Mucosa of descending colon (tissue), 3 donors: ENCODE results near the gene AQP6. TPM values are rescaled to one million over a fixed set of nuclear protein-coding genes. Genes with fewer than 3 reads are reported as not detected.

ENCODE experiments used
- ATAC-seq: fragments of 200-7000 bp; cut with Tn5 transposase; one replicate; pipeline ENCODE4 v1.9.1; 2020; ENCODE audit warnings: mild to moderate bottlenecking, moderate library complexity
- DNase-seq, 3 donors: peaks; one replicate each; pipeline ENCODE4 v3.0.0-alpha.2; 2020
- H3K36me3 ChIP-seq: fragments of 200-600 bp; one replicate; pipeline ENCODE4 v1.8.0; 2021; ENCODE audit warnings: low read depth, mild to moderate bottlenecking
- H3K4me1 ChIP-seq: fragments of 200-600 bp; one replicate; pipeline ENCODE4 v1.8.0; 2021; ENCODE audit warnings: low read depth, mild to moderate bottlenecking
- H3K4me3 ChIP-seq: fragments of 200-600 bp; one replicate; pipeline ENCODE4 v1.8.0; 2021; ENCODE audit warnings: mild to moderate bottlenecking
- H3K9me3 ChIP-seq: fragments of 200-600 bp; one replicate; pipeline ENCODE4 v1.8.0; 2021; ENCODE audit warnings: mild to moderate bottlenecking
- intact Hi-C, 2 donors: fragments of 100-400 bp; cut with DNase I in 1 of 2; cut with micrococcal nuclease in 1 of 2; formaldehyde crosslinking; loops; one replicate each; pipeline versions ENCODE4 v1.11.0 to v1.11.1; 2022; cut with DNase I, micrococcal nuclease
- total RNA-seq, 3 donors: library from RNA; stranded (reverse); fragmentation: NEBNext Ultra II Directional in 2 of 3; extraction: Animal tissue kit (Norgen Biotek cat#: 25700) in 2 of 3; gene quantifications; one replicate each; pipeline versions ENCODE4 v1.2.1 to v1.2.4, GENCODE V29; 2021 to 2023
- TF ChIP-seq, protein P1 (sequence below): fragments of 200-600 bp; IDR thresholded peaks from one replicate; pipeline ENCODE4 v1.8.0; 2022; ENCODE audit warnings: antibody characterized with exemption, mild to moderate bottlenecking
- donor health status: DM: no; HTN: no; CAD: no; lungs with moderate emphysema.
- donor health status: DM: no; HTN: no; CAD: no.
- donor health status: DM: no; HTN: yes; CAD: no.

The AQP6 gene
- total RNA-seq, 3 donors from 2014 or later, result 0.54 TPM; not detected in 2

DNA sequence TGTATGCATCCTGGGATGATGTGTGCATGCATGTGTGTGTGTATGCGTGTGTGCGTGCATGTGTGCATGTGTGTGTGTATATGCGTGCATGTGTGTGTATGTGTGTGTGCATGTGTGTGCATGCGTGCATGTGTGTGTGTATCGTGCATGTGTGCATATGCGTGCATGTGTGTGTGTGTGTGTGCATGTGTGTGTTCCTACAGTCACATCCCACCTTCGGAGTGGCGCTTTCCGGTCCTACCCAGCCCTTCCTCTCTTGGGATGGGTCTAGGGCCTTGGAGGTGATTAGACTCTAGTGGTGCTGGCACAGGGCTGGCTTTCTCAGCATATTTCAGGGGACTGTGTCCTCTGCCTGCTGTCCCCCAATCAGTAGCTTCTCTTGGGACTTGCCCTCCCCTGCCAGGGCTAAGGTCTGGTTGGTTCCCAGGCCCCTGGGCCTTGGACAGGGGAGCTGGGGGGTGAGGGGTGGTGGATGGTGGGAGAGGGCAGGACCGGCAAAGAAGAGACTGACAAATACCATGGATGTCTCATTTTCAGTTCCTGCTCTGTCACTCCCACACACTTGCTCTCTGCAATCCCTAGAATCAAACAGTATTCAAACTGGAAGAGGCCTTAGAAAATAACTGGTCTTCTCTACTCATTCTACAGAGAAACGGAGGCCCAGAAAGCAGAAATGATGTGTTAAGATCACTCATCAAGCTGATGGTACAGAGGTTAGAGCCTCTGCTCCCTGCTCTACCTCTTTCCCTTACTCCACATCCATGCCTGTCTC is 47.1 kb upstream of the AQP6 start:
- TF ChIP-seq, protein P1, sequence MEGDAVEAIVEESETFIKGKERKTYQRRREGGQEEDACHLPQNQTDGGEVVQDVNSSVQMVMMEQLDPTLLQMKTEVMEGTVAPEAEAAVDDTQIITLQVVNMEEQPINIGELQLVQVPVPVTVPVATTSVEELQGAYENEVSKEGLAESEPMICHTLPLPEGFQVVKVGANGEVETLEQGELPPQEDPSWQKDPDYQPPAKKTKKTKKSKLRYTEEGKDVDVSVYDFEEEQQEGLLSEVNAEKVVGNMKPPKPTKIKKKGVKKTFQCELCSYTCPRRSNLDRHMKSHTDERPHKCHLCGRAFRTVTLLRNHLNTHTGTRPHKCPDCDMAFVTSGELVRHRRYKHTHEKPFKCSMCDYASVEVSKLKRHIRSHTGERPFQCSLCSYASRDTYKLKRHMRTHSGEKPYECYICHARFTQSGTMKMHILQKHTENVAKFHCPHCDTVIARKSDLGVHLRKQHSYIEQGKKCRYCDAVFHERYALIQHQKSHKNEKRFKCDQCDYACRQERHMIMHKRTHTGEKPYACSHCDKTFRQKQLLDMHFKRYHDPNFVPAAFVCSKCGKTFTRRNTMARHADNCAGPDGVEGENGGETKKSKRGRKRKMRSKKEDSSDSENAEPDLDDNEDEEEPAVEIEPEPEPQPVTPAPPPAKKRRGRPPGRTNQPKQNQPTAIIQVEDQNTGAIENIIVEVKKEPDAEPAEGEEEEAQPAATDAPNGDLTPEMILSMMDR, result no peak
- DNase-seq (no peak), ATAC-seq (no peak)
- Histone ChIP-seq H3K4me3 (no peak overlapping the region), H3K4me1 (no peaks in the 10 kb centered on the region), H3K36me3 (no peaks in the 10 kb centered on the region), H3K9me3 (no peaks in the 10 kb centered on the region)
- intact Hi-C loops, result no loop called here

DNA sequence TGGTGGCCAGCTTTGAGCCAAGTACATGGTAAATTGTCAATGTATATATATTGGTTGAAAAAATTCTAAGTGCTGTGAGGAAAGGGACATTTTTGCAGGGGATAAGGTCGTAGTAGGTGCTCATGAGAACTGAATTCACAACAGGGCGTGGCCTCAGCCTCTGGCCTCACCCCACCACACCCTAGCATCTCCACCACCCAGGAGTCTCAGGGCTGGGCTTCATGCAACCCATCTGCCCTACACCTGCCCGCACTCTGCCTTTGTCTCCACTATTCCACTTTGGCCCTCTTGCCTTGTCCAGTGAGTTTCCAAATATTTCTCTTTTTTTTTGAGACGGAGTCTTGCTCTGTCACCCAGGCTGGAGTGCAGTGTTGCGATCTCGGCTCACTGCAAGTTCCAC is 44.3 kb upstream of the AQP6 start:
- no peaks in the 10 kb centered on the region for H3K4me1 ChIP-seq
- TF ChIP-seq, protein P1, result no peak
- DNase-seq (no peak), ATAC-seq (no peak)
- no peaks in the 10 kb centered on the region for H3K9me3 ChIP-seq
- H3K36me3 ChIP-seq, result no peaks in the 10 kb centered on the region
- H3K4me3 ChIP-seq, result no peak overlapping the region
- intact Hi-C loops, result no loop called here

DNA sequence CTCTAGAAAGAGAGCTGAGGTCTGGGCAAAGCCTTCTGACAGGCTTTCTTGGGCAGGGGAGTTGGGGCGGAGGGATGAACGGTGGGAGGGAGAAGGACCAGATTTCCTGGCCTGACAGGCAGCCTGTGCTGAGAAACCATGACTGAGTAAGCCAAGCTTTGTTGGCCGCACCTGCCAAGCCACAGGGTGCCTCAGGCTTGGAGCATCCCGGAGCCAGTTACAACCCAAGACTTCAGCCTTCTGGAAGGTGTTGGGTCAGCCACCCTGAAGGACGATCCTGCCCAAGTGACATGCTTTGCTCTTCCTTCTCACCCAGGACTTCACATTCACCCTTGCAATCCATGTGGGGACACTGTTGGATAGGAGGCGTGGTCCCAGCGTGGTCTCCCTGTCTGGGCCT is 43.2 kb upstream of the AQP6 start:
- ATAC-seq, result no peak
- Histone ChIP-seq H3K9me3 (no peaks in the 10 kb centered on the region), H3K36me3 (no peaks in the 10 kb centered on the region), H3K4me1 (no peaks in the 10 kb centered on the region), H3K4me3 (no peak overlapping the region)
- intact Hi-C loops, result no loop called here
- no peak for DNase-seq
- TF ChIP-seq, protein P1, result no peak

DNA sequence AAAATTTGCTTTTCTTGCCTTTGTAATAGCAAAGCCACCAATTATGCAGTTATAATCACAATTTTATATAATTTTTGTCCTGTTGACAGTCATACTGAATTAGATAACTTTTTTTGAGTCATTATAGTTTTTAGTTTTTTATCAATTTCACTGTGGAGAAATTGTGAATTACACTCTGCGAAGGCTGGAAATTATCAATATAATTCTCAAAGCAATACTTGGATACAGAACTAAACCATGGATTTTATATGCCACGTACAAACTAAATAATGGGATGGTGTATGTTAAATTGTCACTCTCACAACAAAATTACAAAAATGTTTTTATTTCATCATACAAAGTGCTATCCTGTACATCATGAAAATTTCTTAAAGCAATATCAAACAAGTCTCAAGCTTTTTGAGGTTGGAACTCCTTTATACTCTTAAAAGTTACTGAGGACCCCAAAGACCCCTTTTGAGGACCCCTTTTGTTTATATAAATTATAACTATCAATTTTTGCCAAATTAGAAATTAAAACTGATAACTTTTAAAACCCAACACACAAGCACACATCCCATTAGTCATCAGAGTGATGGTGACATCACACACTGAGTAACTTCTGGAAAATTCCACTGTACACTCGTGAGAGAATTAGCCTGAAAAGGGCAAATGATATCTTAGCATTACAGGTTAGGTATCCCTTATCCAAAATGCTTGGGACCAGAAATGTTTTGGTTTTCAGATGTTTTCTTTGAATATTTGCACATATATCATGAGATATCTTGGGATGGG is 42.0 kb upstream of the AQP6 start:
- Histone ChIP-seq H3K4me1 (no peaks in the 10 kb centered on the region), H3K9me3 (no peaks in the 10 kb centered on the region), H3K4me3 (no peak overlapping the region), H3K36me3 (no peaks in the 10 kb centered on the region)
- ATAC-seq (no peak), DNase-seq (no peak)
- intact Hi-C loops, result no loop called here
- TF ChIP-seq, protein P1, result no peak

DNA sequence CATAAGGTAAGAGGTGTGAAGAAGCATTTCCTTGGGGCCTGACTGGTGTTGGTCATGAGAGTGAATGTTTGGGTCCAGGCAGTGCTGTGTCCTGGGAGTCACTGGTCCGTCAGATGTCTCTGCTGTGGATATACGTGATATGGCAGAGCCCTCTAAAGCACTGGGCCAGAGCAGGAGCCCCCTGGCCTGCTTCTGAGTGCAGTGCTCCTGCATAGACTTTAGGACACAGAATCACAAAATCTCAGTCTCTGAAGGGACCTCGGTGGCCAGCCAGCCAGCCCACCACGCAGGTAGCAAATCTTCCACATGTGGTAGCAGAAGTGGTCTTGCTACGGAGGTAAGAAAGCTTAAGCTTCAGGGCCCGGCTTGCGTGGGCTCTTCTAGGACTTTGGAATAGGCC is 40.7 kb upstream of the AQP6 start:
- no peaks in the 10 kb centered on the region for H3K9me3 ChIP-seq
- H3K4me1 ChIP-seq, result no peaks in the 10 kb centered on the region
- no peak overlapping the region for H3K4me3 ChIP-seq
- TF ChIP-seq, protein P1, result no peak
- intact Hi-C loops, result no loop called here
- ATAC-seq (no peak), DNase-seq (no peak)
- H3K36me3 ChIP-seq, result no peaks in the 10 kb centered on the region
